Measurements from ENCODE around the gene TTYH2. TPM values are rescaled to one million over a fixed set of nuclear protein-coding genes. Genes with fewer than 3 reads are reported as not detected.
"Not testable (repeated sequence)": the region's sequence is repeated elsewhere in the genome, so short reads cannot be mapped to it uniquely, and the experiment has no call there.

The TTYH2 gene
- total RNA-seq, 1 donor from 2014 or later = 7.4 TPM

DNA sequence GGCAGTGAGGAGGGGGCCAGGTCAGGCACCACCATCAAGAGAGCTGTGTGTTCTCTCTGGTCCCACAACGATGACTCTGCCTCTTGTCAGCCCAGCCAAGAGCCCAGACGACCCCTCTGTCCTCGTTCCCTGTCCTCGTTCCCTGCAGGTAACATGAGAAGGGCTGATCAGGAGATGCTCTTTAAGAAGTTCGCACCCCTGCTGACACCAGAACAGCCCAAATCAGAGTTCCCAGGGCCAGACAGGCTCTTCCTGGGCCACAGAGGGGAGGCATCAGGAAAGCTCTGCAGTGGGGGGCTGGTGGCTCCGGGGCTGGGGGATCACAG lies 47.1 kb downstream of the TTYH2 start:
- Histone ChIP-seq H3K36me3 (no peaks in the 10 kb centered on the region), H3K27me3 (no peaks in the 10 kb centered on the region), H3K27ac (no peak overlapping the region), H3K4me3 (no peak overlapping the region), H3K9me3 (no peaks in the 10 kb centered on the region), H3K4me1 (no peaks in the 10 kb centered on the region)
- no peak for ATAC-seq
- intact Hi-C loops (cut with DNase I) = no loop called here
- DNase-seq = no peak
- TF ChIP-seq, protein P1, sequence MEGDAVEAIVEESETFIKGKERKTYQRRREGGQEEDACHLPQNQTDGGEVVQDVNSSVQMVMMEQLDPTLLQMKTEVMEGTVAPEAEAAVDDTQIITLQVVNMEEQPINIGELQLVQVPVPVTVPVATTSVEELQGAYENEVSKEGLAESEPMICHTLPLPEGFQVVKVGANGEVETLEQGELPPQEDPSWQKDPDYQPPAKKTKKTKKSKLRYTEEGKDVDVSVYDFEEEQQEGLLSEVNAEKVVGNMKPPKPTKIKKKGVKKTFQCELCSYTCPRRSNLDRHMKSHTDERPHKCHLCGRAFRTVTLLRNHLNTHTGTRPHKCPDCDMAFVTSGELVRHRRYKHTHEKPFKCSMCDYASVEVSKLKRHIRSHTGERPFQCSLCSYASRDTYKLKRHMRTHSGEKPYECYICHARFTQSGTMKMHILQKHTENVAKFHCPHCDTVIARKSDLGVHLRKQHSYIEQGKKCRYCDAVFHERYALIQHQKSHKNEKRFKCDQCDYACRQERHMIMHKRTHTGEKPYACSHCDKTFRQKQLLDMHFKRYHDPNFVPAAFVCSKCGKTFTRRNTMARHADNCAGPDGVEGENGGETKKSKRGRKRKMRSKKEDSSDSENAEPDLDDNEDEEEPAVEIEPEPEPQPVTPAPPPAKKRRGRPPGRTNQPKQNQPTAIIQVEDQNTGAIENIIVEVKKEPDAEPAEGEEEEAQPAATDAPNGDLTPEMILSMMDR (IDR thresholded peaks at IDR 0.05) = no peak

DNA sequence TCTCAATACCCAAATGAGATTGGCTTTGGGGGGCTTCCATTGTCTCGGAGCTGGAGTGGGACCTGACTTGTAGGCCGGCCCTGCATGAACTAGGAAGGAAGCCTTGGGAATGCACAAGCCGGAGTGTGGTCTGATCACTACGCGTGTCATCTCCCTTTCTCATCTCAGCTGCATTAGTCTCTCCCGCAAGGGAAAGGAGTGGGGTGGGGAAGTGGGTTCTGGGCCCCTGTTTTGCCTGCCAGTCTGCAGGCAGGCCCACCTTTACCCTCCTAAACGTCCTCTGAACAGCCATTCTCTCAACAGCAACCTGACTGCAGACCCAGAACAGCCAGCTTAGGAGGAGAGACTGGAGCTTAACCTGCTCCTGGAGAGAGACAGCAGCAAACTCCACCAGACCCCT lies 49.2 kb downstream of the TTYH2 start:
- Histone ChIP-seq H3K27me3 (no peaks in the 10 kb centered on the region), H3K27ac (no peak overlapping the region), H3K4me3 (no peak overlapping the region), H3K36me3 (no peaks in the 10 kb centered on the region), H3K4me1 (no peaks in the 10 kb centered on the region), H3K9me3 (no peaks in the 10 kb centered on the region)
- ATAC-seq (no peak), DNase-seq (no peak)
- intact Hi-C loops (cut with DNase I) = no loop called here
- TF ChIP-seq, protein P1 (IDR thresholded peaks at IDR 0.05) = no peak

DNA sequence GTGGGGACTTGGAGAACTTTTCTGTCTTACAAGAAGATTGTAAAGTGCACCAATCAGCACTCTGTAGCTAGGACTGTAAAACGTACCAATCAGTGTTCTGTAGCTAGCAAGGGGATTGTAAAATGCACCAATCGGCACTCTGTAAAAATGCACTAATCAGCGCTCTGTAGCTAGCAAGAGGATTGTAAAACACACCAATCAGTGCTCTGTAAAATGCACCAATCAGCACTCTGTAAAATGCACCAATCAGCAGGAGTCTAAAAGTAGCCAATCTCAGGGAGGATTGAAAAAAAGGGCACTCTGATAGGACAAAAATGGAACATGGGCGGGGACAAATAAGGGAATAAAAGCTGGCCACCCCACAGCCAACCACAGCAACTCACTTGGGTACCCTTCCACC lies 53.7 kb downstream of the TTYH2 start:
- H3K4me1 ChIP-seq; H3K9me3 ChIP-seq; ATAC-seq; intact Hi-C loops (cut with DNase I); H3K27ac ChIP-seq; H3K27me3 ChIP-seq; DNase-seq; H3K4me3 ChIP-seq; H3K36me3 ChIP-seq: not testable (repeated sequence)

DNA sequence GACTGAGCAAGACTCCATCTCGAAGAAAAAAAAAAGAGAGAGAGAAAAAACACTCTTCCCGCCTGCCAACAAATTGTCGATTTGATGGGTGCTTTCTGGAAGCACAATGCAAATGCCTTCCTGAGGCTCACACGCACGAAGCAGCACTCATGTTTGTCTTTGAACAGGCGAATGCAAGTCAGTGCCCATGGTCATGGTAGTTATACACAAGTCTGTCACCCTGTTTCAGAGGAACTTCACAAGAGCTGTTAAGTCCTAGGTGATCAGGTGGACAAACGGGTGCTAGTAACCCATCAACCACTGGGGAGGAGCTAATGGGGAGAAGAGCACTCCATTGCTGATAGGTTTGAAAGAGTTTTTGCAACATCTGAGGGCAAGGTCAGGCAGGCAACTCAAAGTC lies 54.2 kb downstream of the TTYH2 start:
- Histone ChIP-seq H3K27ac (no peak overlapping the region), H3K36me3 (no peaks in the 10 kb centered on the region), H3K9me3 (no peaks in the 10 kb centered on the region), H3K27me3 (no peaks in the 10 kb centered on the region), H3K4me1 (no peaks in the 10 kb centered on the region), H3K4me3 (no peak overlapping the region)
- intact Hi-C loops (cut with DNase I) = no loop called here
- no peak for DNase-seq
- TF ChIP-seq, protein P1 (IDR thresholded peaks at IDR 0.05) = no peak
- peak; percentile 4 for ATAC-seq

DNA sequence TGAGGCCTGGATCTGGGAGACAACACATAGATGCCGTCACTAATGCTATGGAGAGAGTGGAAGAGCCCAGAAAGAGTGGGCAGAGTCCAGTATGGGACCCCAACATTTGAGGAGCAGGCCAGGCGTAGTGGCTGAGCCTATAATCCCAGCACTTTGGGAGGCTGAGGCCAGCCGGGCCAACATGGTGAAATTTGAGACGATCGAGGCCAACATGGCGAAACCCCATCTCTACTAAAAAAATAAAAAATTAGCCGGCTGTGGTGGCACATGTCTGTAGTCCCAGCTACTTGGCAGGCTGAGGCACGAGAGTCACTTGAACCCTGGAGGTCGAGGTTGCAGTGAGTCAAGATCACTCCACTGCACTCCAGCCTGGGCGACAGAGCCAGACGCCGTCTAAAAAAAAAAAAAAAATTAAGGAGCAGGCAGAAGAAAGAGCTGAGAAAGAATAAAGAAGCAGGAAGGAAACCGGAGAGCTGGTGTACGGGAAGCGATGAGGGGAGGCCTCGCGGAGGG lies 54.7 kb downstream of the TTYH2 start:
- peak; percentile 20 for ATAC-seq
- peak overlapping the region; percentile 42 for H3K27ac ChIP-seq
- no peaks in the 10 kb centered on the region for H3K36me3 ChIP-seq
- H3K27me3 ChIP-seq = no peaks in the 10 kb centered on the region
- TF ChIP-seq, protein P1 (IDR thresholded peaks at IDR 0.05) = no peak
- no peaks in the 10 kb centered on the region for H3K4me1 ChIP-seq
- intact Hi-C loops (cut with DNase I) = no loop called here
- no peak overlapping the region for H3K4me3 ChIP-seq
- DNase-seq = peak; percentile 81
- H3K9me3 ChIP-seq = no peaks in the 10 kb centered on the region

DNA sequence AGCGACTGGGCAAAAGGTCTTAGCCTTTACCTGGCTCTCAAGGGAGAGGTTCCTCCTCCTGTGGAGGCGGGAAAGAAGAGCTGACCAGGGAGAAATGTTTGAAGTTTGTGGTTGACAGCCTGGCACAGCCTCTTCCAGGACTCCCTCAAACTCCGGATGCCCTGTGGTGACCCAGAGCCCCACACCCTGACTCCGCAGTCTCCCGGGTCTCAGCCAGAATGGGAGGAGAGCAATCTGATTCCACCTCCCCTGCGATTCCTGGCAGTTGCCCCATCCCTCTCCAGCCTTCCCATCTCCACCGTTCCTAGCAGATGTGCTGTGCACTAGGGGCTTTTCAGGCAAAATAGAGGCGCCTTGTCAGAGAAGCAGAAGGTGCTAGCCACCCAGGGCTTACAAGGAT lies 55.2 kb downstream of the TTYH2 start:
- H3K4me3 ChIP-seq = no peak overlapping the region
- peak overlapping the region; percentile 42 for H3K27ac ChIP-seq
- no peak for DNase-seq
- H3K9me3 ChIP-seq = no peaks in the 10 kb centered on the region
- TF ChIP-seq, protein P1 (IDR thresholded peaks at IDR 0.05) = no peak
- no peaks in the 10 kb centered on the region for H3K4me1 ChIP-seq
- H3K27me3 ChIP-seq = no peaks in the 10 kb centered on the region
- no peaks in the 10 kb centered on the region for H3K36me3 ChIP-seq
- ATAC-seq = peak; percentile 60
- intact Hi-C loops (cut with DNase I) = no loop called here

Data from upper lobe of right lung (tissue), 1 donor.